GM21447 (cell line): ENCODE data around the gene FGGY.
"Not testable (repeated sequence)": the region's sequence is repeated elsewhere in the genome, so short reads cannot be mapped to it uniquely, and the experiment has no call there.

ENCODE experiments used
- ATAC-seq: cut with Tn5 transposase; IDR thresholded peaks from one replicate; pipeline ENCODE4 v1.9.1; 2021; ENCODE audit not compliant: unreplicated experiment

FGGY gene

GRCh38 chr1:59285691-59286090 lies 11.2 kb upstream of the FGGY start:
- no peak for ATAC-seq

- no peak for ATAC-seq
Measured at GRCh38 chr1:59288046-59288445, 8.8 kb upstream of the FGGY start.

- no peak for ATAC-seq
Measured at GRCh38 chr1:59289570-59289969, 7.3 kb upstream of the FGGY start.

GRCh38 chr1:59290193-59290949 lies 6.5 kb upstream of the FGGY start:
- peak; percentile 81 for ATAC-seq

- no peak for ATAC-seq
Measured at GRCh38 chr1:59291561-59291960, 5.3 kb upstream of the FGGY start.

- ATAC-seq: peak; percentile 26
Measured at GRCh38 chr1:59292562-59292961, 4.3 kb upstream of the FGGY start.

- no peak for ATAC-seq
Measured at GRCh38 chr1:59293206-59293605, 3.7 kb upstream of the FGGY start.

GRCh38 chr1:59293849-59294248 lies 3.0 kb upstream of the FGGY start:
- ATAC-seq: no peak

- ATAC-seq: no peak
Measured at GRCh38 chr1:59294423-59294822, 2.5 kb upstream of the FGGY start.

- no peak for ATAC-seq
Measured at GRCh38 chr1:59295618-59296017, 1.3 kb upstream of the FGGY start.

- ATAC-seq: no peak
Measured at GRCh38 chr1:59298026-59298583, 1.2 kb downstream of the FGGY start.

- ATAC-seq: no peak
Measured at GRCh38 chr1:59298710-59299346, 1.9 kb downstream of the FGGY start.

GRCh38 chr1:59299670-59300069 lies 2.8 kb downstream of the FGGY start:
- ATAC-seq: not testable (repeated sequence)

- ATAC-seq: no peak
Measured at GRCh38 chr1:59302297-59302696, 5.4 kb downstream of the FGGY start.

- ATAC-seq: no peak
Measured at GRCh38 chr1:59302871-59303270, 6.0 kb downstream of the FGGY start.

- ATAC-seq: no peak
Measured at GRCh38 chr1:59305188-59305587, 8.3 kb downstream of the FGGY start.

- ATAC-seq: no peak
Measured at GRCh38 chr1:59307591-59307990, 10.7 kb downstream of the FGGY start.

- no peak for ATAC-seq
Measured at GRCh38 chr1:59308839-59309238, 11.9 kb downstream of the FGGY start.

GRCh38 chr1:59309392-59309791 lies 12.5 kb downstream of the FGGY start:
- ATAC-seq: no peak

- no peak for ATAC-seq
Measured at GRCh38 chr1:59309795-59310548, 13.1 kb downstream of the FGGY start.

- no peak for ATAC-seq
Measured at GRCh38 chr1:59310549-59311250, 13.8 kb downstream of the FGGY start.
